Erythroblast (primary cell): ENCODE data around the gene KDM2A.

ENCODE experiments used
- GATA1 ChIP-seq: IDR thresholded peaks from 2 replicates; pipeline ENCODE4 v1.6.1; 2011; ENCODE audit warnings: low read depth, mild to moderate bottlenecking, control low read depth, low read length, moderate library complexity
- POLR2A ChIP-seq: IDR thresholded peaks from 2 replicates; pipeline ENCODE4 v1.6.1; 2011; ENCODE audit warnings: mild to moderate bottlenecking, low read length

- TF ChIP-seq POLR2A (no peak), GATA1 (no peak)
Measured at GRCh38 chr11:67276781-67277230, 157.7 kb downstream of the KDM2A start.
